Measurements from ENCODE around the gene MED29. TPM values are rescaled to one million over a fixed set of nuclear protein-coding genes. Genes with fewer than 3 reads are reported as not detected.

Gene MED29
- total RNA-seq, 1 donor from 2014 or later, result 60.8 TPM

DNA sequence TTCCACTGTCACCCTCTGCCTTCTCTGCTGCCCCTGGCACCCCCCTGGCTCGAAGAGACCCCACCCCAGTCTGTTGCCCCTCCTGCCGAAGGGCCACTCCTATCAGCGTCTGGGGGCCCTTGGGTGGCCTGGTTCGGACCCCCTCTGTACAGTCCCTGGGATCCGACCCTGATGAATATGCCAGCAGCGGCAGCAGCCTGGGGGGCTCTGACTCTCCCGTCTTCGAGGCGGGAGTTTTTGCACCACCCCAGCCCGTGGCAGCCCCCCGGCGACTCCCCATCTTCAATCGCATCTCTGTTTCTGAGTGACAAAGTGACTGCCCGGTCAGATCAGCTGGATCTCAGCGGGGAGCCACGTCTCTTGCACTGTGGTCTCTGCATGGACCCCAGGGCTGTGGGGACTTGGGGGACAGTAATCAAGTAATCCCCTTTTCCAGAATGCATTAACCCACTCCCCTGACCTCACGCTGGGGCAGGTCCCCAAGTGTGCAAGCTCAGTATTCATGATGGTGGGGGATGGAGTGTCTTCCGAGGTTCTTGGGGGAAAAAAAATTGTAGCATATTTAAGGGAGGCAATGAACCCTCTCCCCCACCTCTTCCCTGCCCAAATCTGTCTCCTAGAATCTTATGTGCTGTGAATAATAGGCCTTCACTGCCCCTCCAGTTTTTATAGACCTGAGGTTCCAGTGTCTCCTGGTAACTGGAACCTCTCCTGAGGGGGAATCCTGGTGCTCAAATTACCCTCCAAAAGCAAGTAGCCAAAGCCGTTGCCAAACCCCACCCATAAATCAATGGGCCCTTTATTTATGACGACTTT is 17.4 kb downstream of the MED29 start:
- intact Hi-C loops (cut with DNase I), result loop anchor here (10.0 kb wide), 2 partner anchors 754 to 1306 kb away; partner anchors contain the start of genes COQ8B and ITPKC
- Histone ChIP-seq H3K4me1 (peaks cover 4 to 24% of the 10 kb centered on the region in 2 donors), H3K27me3 (no peaks in the 10 kb centered on the region), H3K9me3 (no peaks in the 10 kb centered on the region), H3K4me3 (peak overlapping the region; percentile 97 to 98), H3K36me3 (peaks cover 18 to 28% of the 10 kb centered on the region in 2 donors), H3K27ac (peak overlapping the region; percentile 100)
- DNase-seq (ENCODE audit: low spot score in 2 of 2), result peak in 1 of 2 donors; percentile 69
- TF ChIP-seq, protein P1, sequence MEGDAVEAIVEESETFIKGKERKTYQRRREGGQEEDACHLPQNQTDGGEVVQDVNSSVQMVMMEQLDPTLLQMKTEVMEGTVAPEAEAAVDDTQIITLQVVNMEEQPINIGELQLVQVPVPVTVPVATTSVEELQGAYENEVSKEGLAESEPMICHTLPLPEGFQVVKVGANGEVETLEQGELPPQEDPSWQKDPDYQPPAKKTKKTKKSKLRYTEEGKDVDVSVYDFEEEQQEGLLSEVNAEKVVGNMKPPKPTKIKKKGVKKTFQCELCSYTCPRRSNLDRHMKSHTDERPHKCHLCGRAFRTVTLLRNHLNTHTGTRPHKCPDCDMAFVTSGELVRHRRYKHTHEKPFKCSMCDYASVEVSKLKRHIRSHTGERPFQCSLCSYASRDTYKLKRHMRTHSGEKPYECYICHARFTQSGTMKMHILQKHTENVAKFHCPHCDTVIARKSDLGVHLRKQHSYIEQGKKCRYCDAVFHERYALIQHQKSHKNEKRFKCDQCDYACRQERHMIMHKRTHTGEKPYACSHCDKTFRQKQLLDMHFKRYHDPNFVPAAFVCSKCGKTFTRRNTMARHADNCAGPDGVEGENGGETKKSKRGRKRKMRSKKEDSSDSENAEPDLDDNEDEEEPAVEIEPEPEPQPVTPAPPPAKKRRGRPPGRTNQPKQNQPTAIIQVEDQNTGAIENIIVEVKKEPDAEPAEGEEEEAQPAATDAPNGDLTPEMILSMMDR (IDR thresholded peaks at IDR 0.05), result no peak

DNA sequence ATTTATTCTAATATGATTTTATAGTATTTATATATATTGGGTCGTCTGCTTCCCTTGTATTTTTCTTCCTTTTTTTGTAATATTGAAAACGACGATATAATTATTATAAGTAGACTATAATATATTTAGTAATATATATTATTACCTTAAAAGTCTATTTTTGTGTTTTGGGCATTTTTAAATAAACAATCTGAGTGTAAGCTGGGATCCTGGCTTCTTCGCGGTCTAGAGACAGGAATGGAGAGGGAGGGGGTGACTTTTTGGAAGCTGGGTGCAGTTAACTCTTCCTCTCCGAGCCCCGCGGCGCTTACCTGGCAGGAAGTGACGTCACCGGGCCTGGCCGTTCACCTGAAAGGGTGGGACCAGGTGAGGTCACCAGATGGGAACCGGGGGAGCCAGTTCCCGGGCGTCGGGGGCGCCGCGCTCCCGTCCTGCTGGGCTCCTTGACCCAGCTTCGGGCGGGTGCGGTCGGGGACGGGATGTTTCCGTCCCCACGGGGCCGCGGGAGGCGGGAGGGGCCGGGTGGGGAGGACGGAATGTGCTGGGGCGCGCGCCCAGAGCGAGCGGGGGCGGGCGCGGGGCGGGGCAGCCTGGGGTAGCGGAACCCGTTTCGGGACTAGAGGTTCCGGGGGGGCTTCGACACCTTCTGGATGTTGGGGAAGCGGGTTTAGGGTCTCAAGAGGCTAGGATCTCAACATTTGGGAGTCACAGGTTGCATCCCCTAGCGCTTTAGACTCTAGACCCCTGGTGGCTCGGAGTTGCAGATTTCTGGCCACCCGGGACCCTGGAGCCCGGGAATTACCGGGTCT is 18.2 kb downstream of the MED29 start:
- Histone ChIP-seq H3K9me3 (no peaks in the 10 kb centered on the region), H3K4me3 (peak overlapping the region; percentile 97 to 98), H3K27me3 (no peaks in the 10 kb centered on the region), H3K4me1 (peaks cover 1 to 21% of the 10 kb centered on the region in 2 donors), H3K27ac (peak overlapping the region; percentile 100), H3K36me3 (peaks cover 18 to 28% of the 10 kb centered on the region in 2 donors)
- TF ChIP-seq, protein P1 (IDR thresholded peaks at IDR 0.05), result peak in 1 of 3 experiments; percentile 12
- intact Hi-C loops (cut with DNase I), result loop anchor here (5.0 to 10.0 kb wide), 3 partner anchors 755 to 1305 kb away; partner anchors contain the start of genes COQ8B and ITPKC
- peak; percentile 71 to 94 for DNase-seq (ENCODE audit: low spot score in 2 of 2)

DNA sequence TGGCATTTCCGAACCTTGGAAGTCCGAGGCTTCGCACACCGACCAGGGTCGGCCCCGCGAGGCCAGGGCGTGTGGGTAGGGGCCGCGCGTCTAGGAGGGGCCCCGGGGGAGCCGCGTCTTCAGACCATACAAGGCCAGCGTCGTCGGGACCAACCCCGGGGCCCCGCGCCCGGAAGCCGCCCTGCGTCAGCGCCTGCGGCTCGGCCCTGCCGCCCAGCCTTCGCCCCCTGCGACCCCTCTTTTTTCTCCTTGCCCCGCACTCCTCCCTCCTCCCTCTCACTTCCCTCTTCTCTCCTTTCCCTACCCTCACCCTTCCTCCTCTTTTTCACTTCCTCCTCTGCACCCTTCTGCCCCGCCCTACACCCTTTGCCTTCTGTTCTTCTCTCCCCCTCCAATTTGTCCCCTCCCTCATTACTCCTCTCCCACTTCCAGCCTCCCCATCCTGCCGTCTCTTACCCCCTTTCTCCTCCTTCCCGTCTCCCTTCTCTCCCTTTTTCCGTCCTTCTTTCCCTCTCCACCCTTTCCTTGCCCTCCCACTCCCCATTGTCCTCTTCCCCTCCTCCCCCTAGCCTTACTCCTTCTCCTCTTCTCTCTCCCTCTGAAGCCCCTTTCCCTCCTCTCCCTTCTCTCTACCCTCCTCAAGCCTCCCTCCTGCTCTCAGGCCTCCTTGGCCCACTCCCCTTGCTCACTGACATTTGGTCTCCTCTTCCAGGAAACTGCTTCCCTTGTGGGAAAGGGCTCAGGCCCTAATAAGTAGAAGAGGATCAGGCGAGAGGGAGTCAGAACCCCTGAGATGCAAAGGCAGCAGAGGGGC is 19.0 kb downstream of the MED29 start:
- Histone ChIP-seq H3K27ac (peak overlapping the region; percentile 100), H3K9me3 (no peaks in the 10 kb centered on the region), H3K27me3 (no peaks in the 10 kb centered on the region), H3K4me1 (peaks cover 5 to 22% of the 10 kb centered on the region in 2 donors), H3K4me3 (peak overlapping the region; percentile 97 to 98), H3K36me3 (peaks cover 18 to 28% of the 10 kb centered on the region in 2 donors)
- intact Hi-C loops (cut with DNase I), result loop anchor here (5.0 kb wide), 1 partner anchor 1158 kb away; no protein-coding TSS in a partner anchor
- TF ChIP-seq, protein P1 (IDR thresholded peaks at IDR 0.05), result no peak
- DNase-seq (ENCODE audit: low spot score in 2 of 2), result peak; percentile 53 to 90

DNA sequence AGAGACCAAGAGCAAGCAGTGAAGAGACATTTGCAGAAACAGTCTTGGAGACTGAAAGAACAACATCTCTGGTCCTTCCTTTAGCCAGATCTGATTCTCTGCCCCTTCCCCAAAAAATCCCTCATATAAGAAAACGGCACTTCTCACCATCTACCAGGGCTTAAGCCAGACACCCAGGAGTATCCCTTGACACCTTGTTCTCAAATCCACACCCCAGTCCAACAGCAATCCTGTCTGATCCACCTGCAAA is 19.6 kb downstream of the MED29 start:
- H3K27me3 ChIP-seq, result no peaks in the 10 kb centered on the region
- intact Hi-C loops (cut with DNase I), result loop anchor here (5.0 kb wide), 1 partner anchor 1158 kb away; no protein-coding TSS in a partner anchor
- peak overlapping the region; percentile 100 for H3K27ac ChIP-seq
- no peak for DNase-seq (ENCODE audit: low spot score in 2 of 2)
- H3K4me1 ChIP-seq, result peaks cover 9 to 22% of the 10 kb centered on the region in 2 donors
- no peaks in the 10 kb centered on the region for H3K9me3 ChIP-seq
- peak overlapping the region; percentile 97 to 98 for H3K4me3 ChIP-seq
- peaks cover 18 to 28% of the 10 kb centered on the region in 2 donors for H3K36me3 ChIP-seq
- TF ChIP-seq, protein P1 (IDR thresholded peaks at IDR 0.05), result no peak
